Epithelial cell of proximal tubule (primary cell): ENCODE results near the gene RBM39. TPM values are rescaled to one million over a fixed set of nuclear protein-coding genes. Genes with fewer than 3 reads are reported as not detected.
"Not testable (repeated sequence)": the region's sequence is repeated elsewhere in the genome, so short reads cannot be mapped to it uniquely, and the experiment has no call there.

ENCODE experiments used
- DNase-seq: peaks from one replicate; pipeline ENCODE4 v3.0.0-alpha.2; 2011; ENCODE audit warnings: low read depth
- H3K4me3 ChIP-seq: 2 replicates; pipeline ENCODE4 v1.5.1; 2011; ENCODE audit warnings: low read depth, mild to moderate bottlenecking, low read length
- CTCF ChIP-seq: conservative IDR thresholded peaks from 2 replicates; pipeline ENCODE4 v1.5.1; 2012; ENCODE audit warnings: low read depth, mild to moderate bottlenecking, low read length
- total RNA-seq: library from RNA; depleted of rRNA; stranded (reverse); fragments of >200 nt; gene quantifications from 2 replicates; pipeline ENCODE4 v1.2.3, GENCODE V29; 2015

RBM39 gene
- total RNA-seq, 1 donor from 2014 or later: 148 TPM

DNA sequence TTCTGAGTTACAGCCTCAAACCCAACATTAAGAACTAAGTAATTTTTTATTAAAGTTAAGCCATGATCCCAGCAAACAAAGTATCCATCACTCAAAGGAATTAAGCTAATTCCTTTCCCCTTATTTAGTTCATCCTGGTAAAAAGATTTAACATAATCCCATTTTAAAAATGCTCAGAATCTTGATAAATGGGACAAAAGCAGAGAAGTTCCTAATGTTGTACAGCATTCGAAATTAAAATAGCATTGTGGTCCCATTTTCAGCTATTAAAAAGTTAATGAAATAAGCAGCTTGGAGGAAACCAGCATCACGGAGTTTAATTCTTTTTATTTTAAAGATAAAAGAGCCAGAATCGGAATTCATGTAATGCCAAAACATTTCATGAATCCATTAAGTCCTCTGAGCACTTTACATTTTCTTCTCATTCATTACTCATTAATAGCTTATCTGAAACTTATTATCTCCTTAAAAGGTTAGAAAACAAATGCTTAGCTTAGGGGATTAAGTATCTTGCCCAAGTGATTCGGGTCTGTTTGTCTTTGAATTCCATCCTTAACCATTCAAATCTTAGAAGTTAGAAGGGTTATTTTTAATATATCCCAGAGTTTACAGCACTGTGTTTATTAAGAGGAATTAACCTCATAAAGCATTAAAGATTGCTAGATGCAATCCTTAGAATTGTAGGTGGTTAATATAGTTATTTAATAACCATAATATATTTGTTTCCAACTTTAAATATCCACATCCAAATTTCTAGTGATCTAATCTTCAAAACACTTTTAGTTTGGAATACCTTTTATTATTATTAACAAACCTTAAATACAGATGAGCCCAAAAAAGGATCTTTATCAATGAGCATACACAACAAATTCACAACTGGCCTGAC is 11.2 kb downstream of the RBM39 start:
- DNase-seq: no peak
- no peak overlapping the region for H3K4me3 ChIP-seq
- no peak for TF ChIP-seq CTCF

DNA sequence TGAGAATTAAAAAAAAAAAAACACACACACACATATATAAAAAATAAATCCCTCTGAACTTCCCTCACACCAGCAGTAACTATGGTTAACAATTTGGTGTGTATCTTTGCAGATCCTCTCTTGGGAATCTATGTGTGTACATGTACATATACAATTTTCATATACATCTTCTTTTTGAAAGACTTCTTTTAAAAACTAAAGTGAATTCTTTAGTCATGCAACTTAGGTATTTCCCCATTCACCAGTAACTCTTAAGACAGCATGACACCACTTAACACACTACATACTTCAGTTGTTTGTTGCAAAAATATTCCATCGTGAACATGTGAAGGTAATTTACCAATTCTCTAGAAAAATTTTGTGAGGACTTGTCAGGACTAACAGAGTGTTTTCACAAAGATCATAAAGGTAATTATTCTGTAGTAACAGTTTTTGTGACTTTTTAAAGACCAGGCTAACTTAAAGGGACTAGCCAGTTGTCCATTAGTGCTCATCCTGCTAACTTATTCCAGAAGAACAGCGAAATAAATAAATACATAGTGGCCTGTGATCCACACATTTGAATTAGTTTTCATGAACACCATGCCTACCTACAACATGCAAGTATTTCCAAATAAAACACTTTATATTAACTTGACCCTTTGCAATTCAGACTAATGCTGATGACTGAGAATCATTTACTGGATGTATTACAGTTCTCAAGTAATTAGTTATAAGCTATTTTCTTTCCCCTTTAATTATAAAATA is 12.1 kb downstream of the RBM39 start:
- DNase-seq: no peak
- TF ChIP-seq CTCF: no peak

DNA sequence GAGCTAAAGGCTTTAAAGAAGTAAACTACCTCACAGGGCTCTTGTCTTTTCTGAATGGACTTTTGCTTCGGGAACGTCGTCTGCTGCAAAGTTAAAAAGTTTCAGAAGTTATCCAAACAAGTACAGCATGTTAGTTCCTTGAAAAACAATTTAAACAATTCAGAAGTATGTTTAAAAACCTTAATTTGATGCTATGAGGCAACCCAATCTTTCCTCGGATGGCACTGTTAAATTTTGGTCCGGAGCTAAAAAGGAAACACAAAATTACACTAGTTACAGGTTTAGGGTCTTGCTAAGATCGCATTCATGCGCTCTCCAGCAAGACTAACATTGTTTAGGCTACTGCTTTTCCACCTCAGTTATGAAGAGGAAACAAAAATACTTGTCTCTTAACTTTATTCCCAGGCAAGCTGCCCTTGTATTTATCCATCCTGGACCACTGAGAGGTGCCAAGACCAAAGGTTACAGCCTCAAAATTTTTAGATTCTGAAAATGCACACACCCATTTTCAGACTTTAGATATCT is 12.7 kb downstream of the RBM39 start:
- H3K4me3 ChIP-seq: no peak overlapping the region
- no peak for DNase-seq
- no peak for TF ChIP-seq CTCF

More for the DNA sequence above, 12.1 kb downstream of the RBM39 start:
- H3K4me3 ChIP-seq: no peak overlapping the region

DNA sequence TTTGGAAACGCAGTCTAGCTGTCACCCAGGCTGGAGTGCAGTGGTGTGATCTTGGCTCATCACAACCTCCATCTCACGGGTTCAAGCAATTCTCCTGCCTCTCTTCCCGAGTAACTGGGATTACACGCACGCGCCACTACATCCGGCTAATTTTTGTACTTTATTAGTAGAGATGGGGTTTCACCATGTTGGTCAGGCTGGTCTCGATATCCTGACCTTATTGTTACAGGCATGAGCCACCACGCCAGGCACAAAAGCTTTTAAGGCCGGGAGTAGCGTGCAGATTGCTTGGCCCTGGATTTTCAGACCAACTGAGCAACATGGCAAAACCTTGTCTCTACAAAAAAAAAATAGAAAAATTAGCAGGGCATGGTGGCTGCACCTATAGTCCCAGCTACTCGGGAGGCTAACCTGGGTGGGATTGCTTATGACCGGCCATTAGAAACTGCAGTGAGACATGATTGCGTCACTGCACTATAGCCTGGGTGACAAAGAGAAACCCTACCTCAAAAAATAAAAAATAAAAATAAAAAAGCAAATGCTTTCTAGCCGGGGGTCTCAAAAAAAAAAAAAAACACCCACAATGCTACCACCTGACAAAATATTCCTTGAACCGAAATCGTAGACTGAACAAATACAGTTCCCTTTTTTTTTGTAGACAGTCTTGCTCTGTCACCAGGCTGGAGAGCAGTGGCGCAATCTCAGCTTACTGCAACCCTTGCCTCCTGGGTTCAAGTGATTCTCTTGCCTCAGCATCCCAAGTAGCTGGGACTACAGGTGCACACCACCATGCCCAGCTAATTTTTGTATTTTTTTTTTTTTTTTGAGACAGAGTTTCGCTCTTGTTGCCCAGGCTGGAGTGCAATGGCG is 15.0 kb downstream of the RBM39 start:
- DNase-seq: no peak
- H3K4me3 ChIP-seq: no peak overlapping the region
- no peak for TF ChIP-seq CTCF

- no peak overlapping the region for H3K4me3 ChIP-seq
- DNase-seq: no peak
- no peak for TF ChIP-seq CTCF
Measured at GRCh38 chr20:35724321-35725230, 17.5 kb downstream of the RBM39 start.

DNA sequence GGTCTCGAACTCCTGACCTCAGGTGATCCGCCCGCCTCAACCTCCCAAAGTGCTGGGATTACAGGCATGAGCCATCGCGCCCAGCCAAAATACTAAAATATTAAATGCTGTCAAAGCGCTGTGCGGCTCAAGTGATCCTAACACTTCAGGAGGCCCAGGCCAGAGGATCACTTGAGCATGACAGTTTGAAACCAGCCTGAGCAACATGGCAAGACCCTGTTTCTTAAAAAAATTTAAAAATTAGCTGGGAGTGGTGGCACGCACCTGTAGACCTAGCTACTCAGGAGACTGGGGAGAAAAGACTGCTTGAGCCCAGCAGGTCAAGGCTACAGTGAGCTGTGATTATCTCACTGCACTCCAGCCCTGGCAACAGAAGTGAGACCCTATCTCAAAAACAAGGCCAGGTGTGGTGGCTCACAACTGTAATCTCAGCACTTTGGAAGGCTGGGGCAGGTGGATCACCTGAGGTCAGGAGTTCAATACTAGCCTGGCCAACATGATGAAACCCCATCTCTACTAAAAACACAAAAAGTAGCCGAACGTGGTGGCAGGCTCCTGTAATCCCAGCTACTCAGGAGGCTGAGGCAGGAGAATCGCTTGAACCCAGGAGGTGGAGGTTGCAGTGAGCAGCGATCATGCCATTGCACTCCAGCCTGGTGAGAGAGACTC is 18.3 kb downstream of the RBM39 start:
- not testable (repeated sequence) for DNase-seq, H3K4me3 ChIP-seq

DNA sequence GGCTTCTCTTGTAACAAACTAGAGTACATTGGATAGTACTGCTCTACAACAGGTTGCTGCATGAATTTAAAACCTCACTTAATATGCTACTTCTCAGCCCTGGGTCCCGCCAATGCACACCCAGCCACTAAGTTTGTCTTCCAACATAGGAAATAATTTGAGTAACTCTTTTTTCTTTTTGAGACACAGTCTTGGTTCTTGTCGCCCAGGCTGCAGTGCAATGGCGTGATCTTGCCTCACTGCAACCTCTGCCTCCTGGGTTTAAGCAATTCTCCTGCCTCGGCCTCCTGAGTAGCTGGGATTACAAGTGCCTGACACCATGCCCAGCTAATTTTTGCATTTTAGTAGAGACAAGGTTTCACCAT is 18.8 kb downstream of the RBM39 start:
- not testable (repeated sequence) for DNase-seq, H3K4me3 ChIP-seq
